SH-SY5Y (cell line): ENCODE results near the gene PHACTR1.

ENCODE experiments used
- GATA2 ChIP-seq: IDR thresholded peaks from 2 replicates; pipeline ENCODE4 v1.6.1; 2011; ENCODE audit warnings: mild to moderate bottlenecking, low read depth, low read length
- GATA3 ChIP-seq: IDR thresholded peaks from 2 replicates; pipeline ENCODE4 v1.6.1; 2011; ENCODE audit warnings: low read depth, mild to moderate bottlenecking, low read length, moderate library complexity

DNA sequence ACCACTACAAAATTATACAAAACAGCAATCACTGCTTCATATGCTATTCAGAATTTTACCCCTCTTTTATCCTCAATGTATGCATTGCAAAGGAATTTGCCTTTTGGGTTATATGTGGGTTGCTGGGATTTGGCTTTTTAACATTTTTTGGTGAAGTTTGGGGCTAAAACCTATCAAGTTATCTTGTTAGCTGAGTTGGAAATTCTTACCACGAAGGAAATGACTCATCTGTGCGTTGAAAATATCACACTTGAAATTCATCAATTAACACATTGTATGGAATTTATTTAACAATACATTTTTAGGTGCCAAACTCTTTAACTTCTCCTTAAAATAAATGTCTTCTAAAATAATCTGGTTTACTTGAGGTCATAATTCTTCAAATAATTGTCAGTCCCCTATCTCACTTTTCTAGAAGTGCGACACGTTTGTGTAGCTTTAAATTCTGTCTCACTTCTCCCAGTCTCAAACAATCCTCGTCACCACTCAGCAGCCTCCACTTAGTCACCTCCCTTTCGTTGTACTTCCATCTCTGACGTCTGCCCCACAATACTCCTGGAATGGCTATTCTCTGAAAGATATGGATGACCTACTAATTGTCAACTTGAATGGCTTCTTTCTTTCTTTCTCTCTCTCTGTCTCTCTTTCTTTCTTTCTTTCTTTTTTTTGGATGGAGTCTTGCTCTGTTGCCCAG is 88.5 kb downstream of the PHACTR1 start:
- TF ChIP-seq GATA2 = no peak
- no peak for TF ChIP-seq GATA3
